ENCODE results near the gene INTS6.

INTS6 gene

GRCh38 chr13:51311957-51312520 is 140.8 kb downstream of the INTS6 start:
- DNase-seq (ENCODE audit: low read depth in 1 of 2, low spot score in 1 of 2) = no peak
- TF ChIP-seq JUND (IDR thresholded peaks at IDR 0.05; ENCODE audit: low read depth) = no peak
- in situ Hi-C loops (cut with HindIII; ENCODE audit: low pct_unique_long_range_greater_than_20kb, low sequenced_read_pairs) = no loop called here
